Smooth muscle cell of the coronary artery (primary cell): ENCODE measurements around the gene NINJ1. TPM values are rescaled to one million over a fixed set of nuclear protein-coding genes. Genes with fewer than 3 reads are reported as not detected.

ENCODE experiments used
- total RNA-seq: library from RNA; depleted of rRNA; stranded (reverse); fragments of >200 nt; gene quantifications from 2 replicates; pipeline ENCODE4 v1.2.3, GENCODE V29; 2014; ENCODE audit warnings: low replicate concordance

NINJ1 gene, protein sequence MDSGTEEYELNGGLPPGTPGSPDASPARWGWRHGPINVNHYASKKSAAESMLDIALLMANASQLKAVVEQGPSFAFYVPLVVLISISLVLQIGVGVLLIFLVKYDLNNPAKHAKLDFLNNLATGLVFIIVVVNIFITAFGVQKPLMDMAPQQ
- total RNA-seq = 24.3 and 35.1 TPM in 2 replicates

DNA sequence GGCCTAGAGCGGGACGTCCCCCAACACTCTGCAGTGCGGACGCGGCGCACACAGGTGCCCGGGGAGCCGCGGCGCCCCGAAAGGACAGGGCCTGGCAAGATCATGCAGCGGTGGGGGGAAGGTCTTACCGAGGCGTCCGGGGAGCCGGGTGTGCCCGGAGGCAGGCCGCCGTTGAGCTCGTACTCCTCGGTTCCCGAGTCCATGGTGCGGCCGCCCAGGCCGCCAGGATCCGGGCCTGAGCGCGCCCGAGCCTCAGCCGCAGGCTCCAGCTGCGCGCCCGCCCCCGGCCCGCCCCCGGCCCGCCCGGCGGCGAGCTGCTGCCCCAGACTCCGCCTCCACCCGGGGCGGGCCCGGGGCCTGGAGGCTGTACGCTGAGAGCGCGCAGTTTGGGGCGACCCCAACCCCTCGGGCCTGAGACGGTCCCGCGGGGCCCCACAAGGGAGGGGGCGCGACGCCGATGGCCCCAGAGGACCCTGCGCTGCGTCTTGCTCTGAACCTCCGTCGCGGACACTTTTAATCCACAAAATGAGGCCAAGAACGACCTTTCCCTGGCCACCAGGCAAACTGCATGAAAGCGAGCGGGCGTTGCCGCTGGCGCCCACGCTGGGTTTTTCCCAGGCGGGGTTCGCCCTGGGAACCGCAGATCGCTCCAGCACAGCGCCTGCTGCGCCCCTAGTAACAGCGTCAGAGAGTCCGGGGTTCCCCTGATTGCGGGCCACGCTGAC lies at the start of gene NINJ1:
Gene NINJ1 (minus strand): TSS at position 237 of the 725 bp plus-strand sequence. CDS start 34 bp downstream, at position 203.

DNA sequence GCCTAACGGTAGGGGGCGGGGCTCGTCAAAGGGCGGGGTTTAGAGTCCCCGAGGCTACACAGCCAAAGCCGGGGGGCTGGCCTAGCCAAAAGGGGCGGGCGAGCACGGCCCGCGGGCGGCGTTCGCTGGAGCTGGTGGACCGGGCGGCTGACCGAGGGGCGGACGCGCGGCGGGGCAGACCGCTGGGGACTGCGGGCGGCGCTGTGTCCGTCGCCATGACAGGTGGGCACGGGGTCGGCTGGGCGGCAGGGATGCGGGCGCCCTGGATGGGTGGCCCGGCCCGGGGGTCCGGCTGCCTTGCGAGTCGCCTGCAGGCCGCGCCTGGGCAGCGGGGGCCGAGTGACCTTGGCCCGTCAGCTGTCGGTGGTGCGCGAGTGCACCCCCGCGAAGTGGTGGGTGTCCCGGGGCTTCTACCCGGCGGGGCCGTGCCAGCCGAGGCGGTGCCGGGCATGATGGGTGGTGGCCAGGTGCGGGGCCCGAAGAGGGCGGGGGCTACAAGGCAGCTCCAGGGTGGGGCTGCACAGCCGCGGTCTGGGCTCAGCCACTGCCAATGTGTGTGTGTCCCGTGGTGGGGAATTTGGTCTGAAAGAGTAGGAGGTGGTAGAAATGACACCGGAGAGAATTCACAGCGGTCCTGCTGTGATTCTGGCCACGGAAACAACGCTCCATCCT lies 37.8 kb downstream of the NINJ1 start, which contains the start of gene CARD19:
Gene CARD19 (plus strand): TSS at position 87 of the 672 bp plus-strand sequence. CDS start 129 bp downstream, at position 216.

Other genes starting within 250 kb of the NINJ1 start
- gene FGD3, start 186.7 kb downstream of the NINJ1 start, total RNA-seq = not detected in 2 replicates
- 0.12 and 0.23 TPM in 2 replicates for gene SUSD3, start 75.5 kb downstream of the NINJ1 start, total RNA-seq
- 36.7 and 66.4 TPM in 2 replicates for gene CARD19, start 38.0 kb downstream of the NINJ1 start, total RNA-seq
- under 0.01 TPM in 1 of 2 replicates, not detected in the other for gene WNK2, start 49.9 kb upstream of the NINJ1 start, total RNA-seq